Activated CD8-positive, alpha-beta memory T cell treated with anti-CD3 and anti-CD28 coated beads, Interleukin-2, amount 50 U/mL, for 1 hour (primary cell): Measurements from ENCODE around the gene VWA3B.
"Not testable (repeated sequence)": the region's sequence is repeated elsewhere in the genome, so short reads cannot be mapped to it uniquely, and the experiment has no call there.

ENCODE experiments used
- DNase-seq: peaks from one replicate; pipeline ENCODE4 v3.0.0-alpha.2; 2020; ENCODE audit errors: extremely low read depth

Gene VWA3B

DNA sequence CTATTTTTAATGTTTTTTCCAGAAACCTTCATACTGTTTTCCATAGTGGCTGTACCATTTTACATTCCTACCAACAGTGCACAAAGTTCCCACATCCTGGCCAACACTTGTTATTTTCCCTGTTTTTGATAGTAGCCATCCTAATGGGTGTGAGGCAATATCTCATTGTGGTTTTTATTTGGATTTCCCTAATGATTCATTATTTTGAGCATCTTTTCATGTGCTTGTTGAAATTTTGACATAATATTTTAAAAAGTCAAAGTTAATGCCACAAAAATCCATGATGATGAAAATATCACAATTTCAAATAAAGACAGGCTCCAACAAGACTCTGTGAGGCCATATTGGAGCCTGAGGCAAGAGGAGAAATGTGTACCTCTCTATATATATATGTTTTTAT is 50.2 kb downstream of the VWA3B start:
- no peak for DNase-seq

DNA sequence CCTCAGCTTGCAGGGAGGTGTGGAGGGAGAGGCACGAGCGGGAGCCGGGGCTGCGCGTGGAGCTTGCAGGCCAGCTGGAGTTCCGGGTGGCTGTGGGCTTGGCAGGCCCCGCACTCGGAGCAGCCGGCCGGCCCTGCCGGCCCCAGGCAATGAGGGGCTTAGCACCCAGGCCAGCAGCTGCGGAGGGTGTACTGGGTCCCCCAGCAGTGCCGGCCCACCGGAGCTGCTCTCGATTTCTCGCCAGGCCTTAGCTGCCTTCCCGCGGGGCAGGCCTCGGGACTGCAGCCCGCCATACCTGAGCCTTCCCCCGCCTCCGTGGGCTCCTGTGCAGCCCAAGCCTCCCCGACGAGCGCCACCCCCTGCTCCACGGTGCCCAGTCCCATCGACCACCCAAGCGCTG is 52.0 kb downstream of the VWA3B start:
- not testable (repeated sequence) for DNase-seq

DNA sequence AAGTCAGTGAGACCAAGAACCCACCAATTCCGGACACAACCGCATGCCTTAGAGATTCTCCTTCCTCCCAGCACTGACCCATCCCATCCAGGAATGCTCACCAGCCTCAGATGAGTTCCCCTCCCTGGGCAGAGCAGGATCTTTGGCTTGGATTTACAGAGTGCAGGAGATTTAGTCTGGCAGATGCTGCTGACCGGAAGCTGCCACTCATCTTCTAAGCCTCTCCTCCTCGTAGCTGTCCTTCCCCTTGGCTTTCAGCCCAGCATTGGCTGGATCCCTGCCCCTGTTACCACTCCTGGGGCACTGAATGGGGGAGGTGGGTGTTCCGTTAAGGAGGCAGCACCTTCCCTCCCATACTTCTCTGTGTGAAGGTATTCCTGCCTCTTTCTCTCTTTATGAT is 53.2 kb downstream of the VWA3B start:
- no peak for DNase-seq

DNA sequence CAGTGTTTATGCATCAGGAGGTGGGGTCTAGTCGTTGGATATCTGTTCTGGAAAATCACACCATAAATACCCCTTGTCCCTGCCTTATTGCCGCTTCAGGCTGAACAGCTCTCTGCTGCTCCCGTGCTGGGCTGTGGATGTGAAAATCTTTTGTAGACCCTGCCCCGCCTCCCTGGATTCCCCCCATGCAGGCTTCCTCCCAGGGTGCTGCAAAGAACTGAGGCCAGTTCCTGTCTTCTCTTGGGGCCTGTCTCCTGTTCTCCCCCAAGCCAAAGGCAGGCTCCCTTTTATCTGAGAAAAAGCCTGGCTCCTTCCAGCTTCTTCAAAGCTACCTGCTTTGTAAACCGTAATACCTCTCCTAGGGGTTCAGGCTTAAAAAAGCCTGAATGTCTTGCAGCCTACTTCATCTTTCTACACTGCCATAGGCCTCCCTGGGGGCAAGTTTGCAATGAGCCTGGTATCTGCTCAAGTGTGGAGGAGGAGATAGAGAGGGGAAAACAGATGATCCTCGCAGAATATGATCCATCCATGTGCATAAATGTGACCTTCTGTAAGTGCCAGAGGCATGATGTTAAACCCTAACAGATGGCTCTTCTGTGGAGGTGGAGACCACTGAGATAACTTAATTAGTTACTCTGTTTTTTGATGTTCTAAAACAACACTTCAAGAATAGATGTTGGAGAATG is 55.3 kb downstream of the VWA3B start:
- DNase-seq: no peak

DNA sequence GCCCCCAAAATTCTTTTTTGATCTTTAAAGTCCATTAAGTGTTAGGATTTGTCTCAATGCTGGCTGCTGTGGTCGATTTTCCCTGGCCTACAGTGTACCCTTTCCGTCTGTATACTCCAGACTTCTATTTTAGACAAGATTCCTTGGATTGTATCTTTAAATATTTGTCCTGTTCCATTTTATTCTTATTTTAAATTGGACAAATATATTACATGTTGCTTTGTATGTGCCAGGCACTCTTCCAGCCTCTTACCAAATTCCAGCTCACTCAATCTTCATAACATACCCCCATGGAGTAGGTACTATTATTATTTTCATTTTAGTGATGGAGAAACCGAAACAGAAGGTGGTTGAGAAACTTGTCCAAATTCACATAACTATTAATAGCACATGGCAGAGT is 58.1 kb downstream of the VWA3B start:
- DNase-seq: no peak

DNA sequence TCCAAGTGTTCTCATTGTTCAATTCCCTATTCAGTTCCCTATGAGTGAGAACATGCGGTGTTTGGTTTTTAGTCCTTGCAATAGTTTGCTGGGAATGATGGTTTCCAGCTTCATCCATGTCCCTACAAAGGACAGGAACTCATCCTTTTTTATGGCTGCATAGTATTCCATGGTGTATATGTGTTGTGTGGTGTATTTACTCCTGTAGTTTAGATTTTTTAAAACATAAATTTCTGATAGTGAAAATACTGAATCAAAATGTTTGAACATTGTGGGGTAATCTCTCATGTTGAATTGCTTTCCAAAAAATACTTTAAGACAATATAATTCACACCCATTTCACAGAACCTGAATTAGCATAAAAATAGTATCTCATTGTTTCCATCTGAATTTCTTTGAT is 60.9 kb downstream of the VWA3B start:
- not testable (repeated sequence) for DNase-seq

DNA sequence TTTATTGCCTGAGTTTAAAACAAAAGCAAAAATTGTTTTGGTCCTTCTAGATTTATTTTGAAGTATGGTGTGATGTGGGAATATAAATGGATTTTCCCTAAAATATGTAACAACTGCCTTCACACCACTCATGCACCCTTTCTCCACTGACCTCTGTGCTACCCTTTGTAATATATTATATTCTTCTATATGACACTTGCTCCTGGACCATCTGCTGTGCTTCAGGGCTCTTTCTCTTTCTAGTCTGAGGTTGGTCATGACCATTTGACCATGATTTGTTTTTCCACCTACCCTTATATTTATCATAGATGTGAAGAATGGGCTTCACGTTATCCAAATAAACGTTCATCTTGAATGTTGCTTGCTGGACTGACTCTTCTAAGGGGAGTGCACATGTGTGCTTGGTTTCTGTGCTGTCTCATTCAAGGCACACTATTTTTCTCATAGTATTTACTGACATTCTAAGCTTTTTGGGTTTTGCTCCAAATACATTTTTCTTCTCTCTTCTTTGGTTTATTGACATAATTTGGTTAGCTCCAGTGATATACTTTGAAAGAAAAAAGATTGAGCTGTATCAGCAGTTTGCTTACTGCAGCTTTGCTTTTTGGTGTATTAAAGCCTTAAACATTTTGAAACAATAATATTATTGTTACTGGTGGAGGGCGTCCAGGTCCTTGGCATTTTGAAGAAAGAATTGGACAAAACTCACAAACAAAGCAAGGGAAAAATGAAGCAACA is 61.8 kb downstream of the VWA3B start:
- DNase-seq: no peak

DNA sequence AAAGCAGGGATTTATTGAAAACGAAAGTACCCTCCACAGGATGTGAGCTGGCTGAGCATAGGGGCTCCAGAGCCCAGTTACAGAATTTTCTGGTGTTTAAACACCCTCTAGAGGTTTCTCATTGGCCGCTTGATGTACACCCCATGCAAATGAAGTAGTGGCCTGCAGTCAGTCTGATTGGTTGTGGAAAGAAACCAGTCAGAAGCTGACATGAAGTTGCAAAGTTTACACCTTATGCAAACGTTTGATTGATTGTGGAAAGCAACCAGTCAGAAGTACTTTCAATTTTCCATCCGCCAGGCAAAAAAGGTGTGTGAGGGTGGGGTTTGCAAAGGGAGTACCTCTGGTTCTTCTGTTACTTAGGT is 62.3 kb downstream of the VWA3B start:
- no peak for DNase-seq

DNA sequence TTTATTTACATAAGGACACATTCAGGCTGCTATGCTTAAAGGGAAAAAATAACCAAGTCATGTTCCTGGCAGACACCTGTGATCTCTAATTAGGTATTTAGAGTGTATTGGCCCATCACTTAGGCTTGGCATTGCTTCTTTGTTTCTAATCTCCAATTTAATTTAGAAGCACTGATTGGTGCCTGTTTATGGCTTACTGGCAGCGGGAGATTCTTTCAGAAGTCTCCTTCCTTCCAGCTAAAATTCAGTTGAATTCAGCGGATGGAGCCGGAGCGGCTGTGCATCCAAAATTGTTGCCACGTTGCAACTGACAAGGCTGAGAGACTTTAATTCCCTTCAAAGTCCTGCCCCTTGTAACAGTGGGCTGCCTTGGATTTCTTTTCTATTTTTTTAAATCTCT is 66.5 kb downstream of the VWA3B start:
- no peak for DNase-seq

DNA sequence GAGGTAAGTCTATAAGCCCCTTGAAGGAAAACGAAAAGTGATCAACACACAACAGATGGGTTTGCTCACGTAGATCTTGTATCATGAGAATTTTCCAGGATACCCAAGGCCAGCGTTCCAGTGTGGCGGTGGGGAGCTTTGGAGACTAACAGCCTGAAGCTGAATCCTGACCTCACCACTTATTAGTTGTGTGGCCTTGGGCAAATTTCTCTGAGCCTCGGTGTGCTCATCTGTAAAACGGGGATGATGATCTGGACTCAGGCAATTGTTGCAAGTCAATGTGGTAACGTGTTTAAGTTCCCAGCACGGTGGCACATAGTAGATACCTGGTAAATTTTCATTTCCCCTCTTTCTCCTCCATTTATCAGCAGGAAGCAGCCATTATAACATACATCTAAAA is 68.3 kb downstream of the VWA3B start:
- DNase-seq: no peak

DNA sequence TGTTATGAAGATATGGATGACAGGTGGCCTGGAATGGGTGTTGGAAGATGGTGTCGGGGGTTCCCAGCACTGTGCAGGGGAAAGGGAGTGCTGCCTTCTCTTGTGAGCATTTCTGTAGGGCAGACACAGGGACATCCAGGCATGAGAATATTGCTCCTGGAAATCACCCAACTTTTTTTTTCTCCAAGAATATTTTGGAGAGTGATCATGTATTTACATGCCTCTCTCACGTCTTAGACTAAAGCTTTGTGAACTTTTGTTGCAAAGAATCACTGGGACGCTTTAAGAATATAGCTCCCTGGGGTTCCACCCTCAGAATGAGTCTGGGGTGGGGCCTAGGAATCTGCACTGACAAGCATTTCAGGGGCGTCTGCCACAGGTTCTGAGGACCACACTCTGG is 68.7 kb downstream of the VWA3B start:
- DNase-seq: no peak

DNA sequence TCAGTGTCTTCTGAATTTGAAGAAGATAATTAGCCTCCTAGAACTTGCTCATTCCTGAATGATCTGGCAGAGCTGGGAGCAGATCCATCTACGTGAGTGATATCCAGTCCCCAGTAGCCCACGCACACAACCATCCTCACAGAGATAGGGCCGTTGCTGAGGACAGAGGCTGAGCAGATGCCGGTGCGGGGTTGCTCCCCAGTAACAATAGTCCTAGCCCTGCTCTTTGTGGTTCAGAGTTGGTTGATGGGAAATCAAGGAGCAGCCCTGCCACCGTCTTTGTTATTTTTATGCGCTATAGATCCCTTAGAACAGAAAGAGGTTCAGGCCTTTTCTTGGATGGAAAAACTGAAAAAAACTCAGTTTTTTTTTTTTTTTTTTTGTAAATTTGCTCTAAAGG is 69.3 kb downstream of the VWA3B start:
- DNase-seq: no peak

DNA sequence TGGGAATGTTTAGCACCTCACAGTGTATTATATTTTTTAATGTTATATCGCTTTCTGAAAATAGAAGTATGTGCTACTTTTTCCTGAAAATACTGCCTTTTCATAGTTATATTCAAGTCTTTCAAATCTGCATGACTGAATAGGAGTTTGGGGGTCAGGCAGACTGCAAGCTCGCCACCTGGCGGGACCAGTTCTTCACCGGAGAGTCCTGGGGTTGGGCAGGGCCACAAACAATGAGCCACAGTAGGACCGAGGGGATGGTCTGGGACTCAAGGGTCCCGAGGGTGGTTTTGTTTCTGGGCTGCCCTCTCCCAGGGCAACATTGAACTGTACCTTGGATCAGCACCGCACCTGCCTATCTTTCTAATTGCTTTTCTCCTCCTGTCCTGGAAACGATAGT is 70.6 kb downstream of the VWA3B start:
- DNase-seq: no peak

DNA sequence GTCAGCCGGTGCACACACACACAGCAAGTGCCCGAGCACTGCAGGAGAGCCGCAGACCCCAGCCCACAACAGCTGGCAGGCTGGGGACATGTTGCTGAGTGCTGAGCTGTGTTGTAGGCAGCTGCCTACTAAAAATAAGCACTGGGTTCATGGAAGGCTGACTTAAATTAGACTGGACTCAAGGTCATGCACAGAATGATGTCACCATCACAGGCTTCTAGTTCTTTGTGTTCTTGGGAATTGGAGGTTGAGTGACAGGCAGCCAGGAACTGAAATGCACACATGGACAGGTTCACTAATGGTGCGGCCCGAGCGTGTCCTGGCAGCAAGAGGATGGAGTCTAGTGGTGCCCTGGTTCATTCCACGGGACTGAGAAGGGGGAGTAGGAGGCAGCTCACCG is 71.3 kb downstream of the VWA3B start:
- DNase-seq: no peak

DNA sequence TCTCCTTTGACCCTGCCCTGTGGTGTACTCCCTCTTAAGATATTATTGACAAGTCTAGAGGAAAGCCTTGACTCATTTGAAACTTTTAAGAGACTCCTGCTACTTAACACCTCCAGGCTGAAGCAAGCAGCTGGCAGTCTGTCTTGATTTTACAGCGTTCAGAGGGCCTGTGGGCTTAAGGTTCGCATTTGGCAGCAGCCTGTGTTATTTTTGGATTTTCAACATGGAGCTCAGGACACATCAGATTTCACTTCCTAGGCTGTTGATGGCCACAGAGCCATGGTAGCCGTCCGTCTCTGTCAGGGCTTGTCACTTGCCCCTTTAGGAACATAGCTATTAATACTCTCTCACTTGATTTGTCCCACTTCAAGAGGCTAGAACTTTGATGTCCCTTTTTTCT is 73.6 kb downstream of the VWA3B start:
- DNase-seq: no peak

DNA sequence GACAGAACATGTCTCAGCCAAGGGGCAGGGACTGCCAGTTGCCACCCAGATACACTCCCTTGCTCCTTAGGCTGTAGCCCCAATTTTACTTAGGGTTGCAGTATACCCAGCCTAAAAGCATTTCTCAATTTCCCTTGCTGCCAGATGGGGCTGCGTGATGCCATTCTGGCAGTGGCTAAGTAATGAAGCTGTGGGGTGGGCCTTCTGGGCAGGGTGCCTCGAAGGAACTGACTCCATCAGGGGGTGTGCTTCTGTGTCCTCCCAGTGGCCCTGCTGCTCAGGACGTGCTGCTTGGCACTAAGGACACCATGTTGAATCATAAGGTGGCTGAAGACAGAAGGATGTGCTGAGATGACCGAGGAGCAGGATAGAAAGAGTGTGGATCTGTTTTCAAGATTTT is 74.2 kb downstream of the VWA3B start:
- DNase-seq: no peak

DNA sequence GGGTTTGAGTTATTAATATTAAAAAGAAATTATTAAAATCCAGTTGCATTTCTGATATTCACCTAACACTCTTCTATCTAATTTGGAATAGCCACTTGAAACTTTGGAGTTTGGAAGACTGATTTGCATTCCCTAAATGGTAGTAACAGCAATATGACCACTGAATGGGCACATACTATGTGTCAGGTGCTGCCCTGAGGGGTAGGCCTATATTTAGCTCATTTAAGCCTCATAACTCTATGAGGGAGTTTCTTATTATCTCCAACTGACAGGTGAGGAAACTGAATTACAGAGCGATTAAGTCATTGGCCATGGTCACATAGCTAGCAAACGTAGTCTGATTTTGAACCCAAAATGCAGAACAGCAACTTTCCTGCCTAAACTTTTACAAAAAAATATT is 77.3 kb downstream of the VWA3B start:
- no peak for DNase-seq

DNA sequence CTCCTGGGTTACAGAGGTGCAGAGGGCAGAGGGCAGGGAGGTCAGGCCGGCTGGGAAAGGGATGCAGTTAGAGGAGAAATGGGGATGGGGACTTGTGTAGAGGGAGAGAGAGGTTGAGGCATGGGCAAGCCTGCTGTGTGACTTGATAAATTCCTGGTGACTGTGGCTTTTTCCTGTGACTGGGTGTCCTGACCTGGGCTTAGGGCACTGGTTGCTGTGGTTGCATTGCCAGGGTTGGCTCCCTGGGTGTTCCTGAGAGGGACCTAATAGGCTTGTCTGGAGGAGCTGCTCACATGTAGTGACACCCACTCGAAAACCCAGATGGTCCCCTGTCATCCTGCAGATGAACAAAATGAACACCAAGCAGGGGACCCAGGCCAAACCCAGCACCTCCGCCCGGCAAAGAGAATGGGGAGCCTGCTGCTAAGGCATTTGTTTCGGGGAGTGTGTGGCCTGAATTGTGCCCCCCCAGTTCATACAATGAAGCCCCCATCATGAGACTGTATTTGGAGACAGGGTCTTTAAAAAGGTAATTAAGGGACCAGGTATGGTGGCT is 78.6 kb downstream of the VWA3B start:
- no peak for DNase-seq

DNA sequence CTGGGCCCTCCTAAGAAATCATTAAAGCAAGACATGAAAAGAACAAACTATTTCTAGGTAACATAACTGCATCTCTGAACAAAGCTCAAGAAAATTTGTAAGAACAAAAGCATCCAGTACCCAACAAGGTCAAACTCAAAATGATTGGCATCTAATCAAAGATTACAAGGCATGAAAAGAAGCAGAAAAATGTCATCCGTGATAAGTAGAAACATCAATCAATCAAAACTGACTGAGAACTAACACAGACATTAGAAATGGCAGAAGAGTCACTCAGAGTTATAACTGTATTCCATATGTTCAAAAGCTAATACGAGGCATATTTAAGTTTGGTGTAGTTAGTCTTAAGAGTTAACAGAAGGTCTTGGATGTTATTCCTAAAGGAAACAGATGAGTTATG is 80.9 kb downstream of the VWA3B start:
- no peak for DNase-seq

DNA sequence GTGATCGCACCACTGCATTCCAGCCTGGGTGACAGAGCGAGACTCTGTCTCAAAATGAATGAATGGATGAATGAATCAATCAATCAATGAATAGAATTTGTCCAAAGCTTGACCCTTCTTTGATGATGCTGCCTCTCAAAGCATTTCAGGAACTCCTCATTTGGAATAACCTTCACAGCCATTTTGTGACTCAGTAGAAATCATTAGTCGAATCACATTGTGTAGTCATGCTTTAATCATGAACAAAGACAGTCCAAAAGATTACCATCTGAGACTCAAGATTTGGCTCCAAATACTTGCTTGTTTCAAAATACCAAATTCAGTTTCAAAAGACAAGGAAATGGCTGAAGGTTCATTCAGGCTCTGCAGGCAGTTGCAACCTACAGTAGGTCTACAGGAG is 83.1 kb downstream of the VWA3B start:
- no peak for DNase-seq

DNA sequence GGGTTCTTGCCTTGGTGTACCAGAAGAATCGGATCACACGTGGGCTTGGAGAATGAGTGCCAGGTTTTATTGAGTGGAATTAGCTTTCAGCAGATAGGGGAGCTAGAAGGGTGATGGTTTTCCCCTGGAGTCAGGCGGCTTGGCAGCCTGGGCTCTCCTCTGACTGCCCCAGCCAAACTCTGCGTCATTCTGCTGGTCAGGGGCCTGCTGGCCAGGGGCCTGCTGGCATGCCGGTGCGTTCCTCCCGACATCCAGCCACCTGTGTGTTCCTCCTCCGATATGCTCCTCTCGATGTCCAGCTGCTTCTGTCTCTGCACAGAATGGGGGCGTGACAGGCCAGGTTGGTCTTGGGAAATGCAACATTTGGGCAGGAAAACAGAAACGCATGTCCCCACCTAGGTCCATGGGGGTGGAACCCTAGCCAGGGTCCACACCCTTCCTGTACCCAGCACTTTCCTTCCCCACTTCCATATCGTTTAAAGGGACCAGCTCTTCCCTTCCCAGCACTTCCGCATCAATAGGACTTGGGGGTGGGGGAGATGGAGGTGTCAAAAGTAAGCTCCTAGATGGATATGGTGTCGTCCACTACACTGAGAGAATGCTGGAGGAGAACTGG is 85.3 kb downstream of the VWA3B start:
- no peak for DNase-seq

DNA sequence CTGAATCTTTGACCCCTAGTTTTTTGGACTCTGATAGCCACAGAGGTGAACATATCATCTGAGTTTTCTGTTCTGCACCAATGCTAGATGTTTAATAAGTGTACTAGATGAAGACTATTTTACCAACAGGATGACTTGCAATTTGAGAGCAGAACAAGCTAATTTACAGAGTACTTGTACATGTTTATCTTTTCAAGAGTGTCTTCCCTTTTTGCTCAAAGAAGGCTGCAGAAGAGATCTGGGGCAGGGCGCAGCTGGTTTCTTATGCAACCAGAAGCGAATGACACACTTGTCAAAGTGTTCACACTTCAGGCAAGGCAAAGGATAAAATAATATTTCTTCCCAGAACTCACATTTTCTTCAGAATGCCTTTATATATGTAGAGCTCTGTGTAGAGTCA is 86.0 kb downstream of the VWA3B start:
- DNase-seq: no peak

DNA sequence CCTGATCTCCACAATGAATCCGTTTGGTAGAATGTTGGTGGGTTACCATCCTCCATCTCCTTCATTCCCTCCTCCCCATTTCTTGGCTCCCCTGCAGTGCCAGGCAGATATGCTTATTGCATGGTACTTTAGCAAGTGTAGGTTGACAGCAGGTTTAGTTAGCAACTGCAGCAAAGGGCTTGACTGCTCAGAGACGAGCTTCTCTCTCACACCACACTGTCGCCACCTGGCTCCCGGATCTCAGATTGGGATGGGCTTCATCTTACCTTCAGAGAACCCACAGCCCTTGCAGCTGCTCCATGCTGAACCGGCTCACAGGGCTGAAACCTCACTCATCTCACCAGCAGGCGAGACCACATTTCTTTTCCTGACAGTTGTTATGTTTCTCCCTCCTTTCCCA is 88.8 kb downstream of the VWA3B start:
- no peak for DNase-seq
